OCI-LY3 (cell line): ENCODE data around the gene GRIK2.

Experiments
- H2AFZ ChIP-seq: fragments of 200-600, 300-600 bp; shearing (Covaris generic); 2 replicates; pipeline ENCODE4 v1.6.0; 2014; ENCODE audit warnings: antibody characterized with exemption, low read depth, low read length
- H3K27ac ChIP-seq: fragments of 200-600, 300-600 bp; sonication (generic); 2 replicates; pipeline ENCODE4 v1.5.1; 2014; ENCODE audit warnings: mild to moderate bottlenecking, low read length, moderate library complexity, mixed read lengths
- H3K27me3 ChIP-seq: fragments of 200-600, 300-600 bp; sonication (generic); 2 replicates; pipeline ENCODE4 v1.6.1; 2014; ENCODE audit warnings: low read depth, low read length, mixed read lengths
- H3K36me3 ChIP-seq: fragments of 200-600, 300-600 bp; sonication (generic); replicated peaks from 2 replicates; pipeline ENCODE3; 2014; ENCODE audit warnings: low read depth, low read length, mixed read lengths
- H3K4me1 ChIP-seq: fragments of 300-600, 200-600 bp; sonication (generic); 2 replicates; pipeline ENCODE4 v1.6.1; 2014; ENCODE audit warnings: low read length, mixed read lengths
- H3K4me2 ChIP-seq: fragments of 200-600, 300-600 bp; sonication (generic); 2 replicates; pipeline ENCODE4 v1.6.1; 2014; ENCODE audit warnings: low read length, mixed read lengths
- H3K4me3 ChIP-seq: fragments of 300-600, 200-600 bp; sonication (generic); 2 replicates; pipeline ENCODE4 v1.5.1; 2014; ENCODE audit warnings: antibody characterized with exemption, mild to moderate bottlenecking, low read length, moderate library complexity
- H3K79me2 ChIP-seq: fragments of 300-600, 200-600 bp; shearing (Covaris generic); 2 replicates; pipeline ENCODE4 v1.6.1; 2014; ENCODE audit warnings: mild to moderate bottlenecking, low read length, mixed read lengths
- H3K9ac ChIP-seq: fragments of 300-600, 200-600 bp; shearing (Covaris generic); 2 replicates; pipeline ENCODE4 v1.6.0; 2014; ENCODE audit warnings: mild to moderate bottlenecking, low read length, moderate library complexity
- H3K9me3 ChIP-seq: fragments of 200-600, 300-600 bp; shearing (Covaris generic); 2 replicates; pipeline ENCODE4 v1.6.1; 2014; ENCODE audit warnings: low read length, mixed read lengths; ENCODE audit not compliant: insufficient read depth
- H4K20me1 ChIP-seq: fragments of 200-600, 300-600 bp; sonication (generic); 2 replicates; pipeline ENCODE4 v1.6.1; 2016; ENCODE audit warnings: low read length, mixed read lengths; ENCODE audit not compliant: insufficient read depth
- EZH2phosphoT487 ChIP-seq: fragments of 200-600 bp; shearing (Covaris generic); IDR thresholded peaks from 2 replicates; pipeline ENCODE4 v1.6.1; 2018; ENCODE audit warnings: antibody characterized with exemption, mixed run types, low read depth
- TF ChIP-seq, protein P1 (sequence below): fragments of 200-600, 300-600 bp; sonication (generic); IDR thresholded peaks from 2 replicates; pipeline ENCODE4 v1.5.1; 2014; ENCODE audit warnings: antibody characterized with exemption, low read length, low read depth

The GRIK2 gene

GRCh38 chr6:101887532-101887931, 494.0 kb downstream of the GRIK2 start:
- H3K4me2 ChIP-seq = no peak overlapping the region
- H2AFZ ChIP-seq = no peak overlapping the region
- no peaks in the 10 kb centered on the region for H3K36me3 ChIP-seq
- peaks cover 10% of the 10 kb centered on the region for H3K4me1 ChIP-seq
- H3K79me2 ChIP-seq = no peaks in the 10 kb centered on the region
- H3K4me3 ChIP-seq = no peak overlapping the region
- no peak overlapping the region for H3K9ac ChIP-seq
- no peaks in the 10 kb centered on the region for H4K20me1 ChIP-seq
- H3K27ac ChIP-seq = no peak overlapping the region
- H3K9me3 ChIP-seq = no peaks in the 10 kb centered on the region
- no peak for TF ChIP-seq EZH2phosphoT487
- TF ChIP-seq, protein P1, sequence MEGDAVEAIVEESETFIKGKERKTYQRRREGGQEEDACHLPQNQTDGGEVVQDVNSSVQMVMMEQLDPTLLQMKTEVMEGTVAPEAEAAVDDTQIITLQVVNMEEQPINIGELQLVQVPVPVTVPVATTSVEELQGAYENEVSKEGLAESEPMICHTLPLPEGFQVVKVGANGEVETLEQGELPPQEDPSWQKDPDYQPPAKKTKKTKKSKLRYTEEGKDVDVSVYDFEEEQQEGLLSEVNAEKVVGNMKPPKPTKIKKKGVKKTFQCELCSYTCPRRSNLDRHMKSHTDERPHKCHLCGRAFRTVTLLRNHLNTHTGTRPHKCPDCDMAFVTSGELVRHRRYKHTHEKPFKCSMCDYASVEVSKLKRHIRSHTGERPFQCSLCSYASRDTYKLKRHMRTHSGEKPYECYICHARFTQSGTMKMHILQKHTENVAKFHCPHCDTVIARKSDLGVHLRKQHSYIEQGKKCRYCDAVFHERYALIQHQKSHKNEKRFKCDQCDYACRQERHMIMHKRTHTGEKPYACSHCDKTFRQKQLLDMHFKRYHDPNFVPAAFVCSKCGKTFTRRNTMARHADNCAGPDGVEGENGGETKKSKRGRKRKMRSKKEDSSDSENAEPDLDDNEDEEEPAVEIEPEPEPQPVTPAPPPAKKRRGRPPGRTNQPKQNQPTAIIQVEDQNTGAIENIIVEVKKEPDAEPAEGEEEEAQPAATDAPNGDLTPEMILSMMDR = no peak
- H3K27me3 ChIP-seq = no peaks in the 10 kb centered on the region

- H3K4me1 ChIP-seq = no peaks in the 10 kb centered on the region
- H3K27me3 ChIP-seq = no peaks in the 10 kb centered on the region
- H3K36me3 ChIP-seq = no peaks in the 10 kb centered on the region
- no peaks in the 10 kb centered on the region for H3K9me3 ChIP-seq
- H2AFZ ChIP-seq = no peak overlapping the region
- H3K9ac ChIP-seq = no peak overlapping the region
- H3K79me2 ChIP-seq = no peaks in the 10 kb centered on the region
- no peak overlapping the region for H3K27ac ChIP-seq
- no peak overlapping the region for H3K4me2 ChIP-seq
- TF ChIP-seq, protein P1 = no peak
- no peak for TF ChIP-seq EZH2phosphoT487
- H4K20me1 ChIP-seq = no peaks in the 10 kb centered on the region
- no peak overlapping the region for H3K4me3 ChIP-seq
These were observed 514.1 kb downstream of the GRIK2 start for GRCh38 chr6:101907356-101908217.

GRCh38 chr6:101909366-101909765, 515.9 kb downstream of the GRIK2 start:
- no peak overlapping the region for H3K4me2 ChIP-seq
- TF ChIP-seq EZH2phosphoT487 = no peak
- TF ChIP-seq, protein P1 = no peak
- H3K4me3 ChIP-seq = no peak overlapping the region
- no peaks in the 10 kb centered on the region for H4K20me1 ChIP-seq
- H3K79me2 ChIP-seq = no peaks in the 10 kb centered on the region
- no peak overlapping the region for H2AFZ ChIP-seq
- H3K4me1 ChIP-seq = no peaks in the 10 kb centered on the region
- H3K9me3 ChIP-seq = no peaks in the 10 kb centered on the region
- no peaks in the 10 kb centered on the region for H3K27me3 ChIP-seq
- no peaks in the 10 kb centered on the region for H3K36me3 ChIP-seq
- no peak overlapping the region for H3K9ac ChIP-seq
- no peak overlapping the region for H3K27ac ChIP-seq

- Histone ChIP-seq H3K9me3 (no peaks in the 10 kb centered on the region), H2AFZ (no peak overlapping the region), H3K4me1 (no peaks in the 10 kb centered on the region), H3K79me2 (no peaks in the 10 kb centered on the region), H3K4me3 (no peak overlapping the region), H3K36me3 (no peaks in the 10 kb centered on the region), H3K27ac (no peak overlapping the region), H3K27me3 (no peaks in the 10 kb centered on the region), H3K4me2 (no peak overlapping the region), H3K9ac (no peak overlapping the region), H4K20me1 (no peaks in the 10 kb centered on the region)
- TF ChIP-seq, protein P1 = no peak
- TF ChIP-seq EZH2phosphoT487 = no peak
These were observed 518.8 kb downstream of the GRIK2 start for GRCh38 chr6:101912311-101912710.
